Measurements from ENCODE around the gene TTC28. TPM values are rescaled to one million over a fixed set of nuclear protein-coding genes. Genes with fewer than 3 reads are reported as not detected.

The TTC28 gene
- total RNA-seq, 2 donors from 2014 or later = 5.7 to 6.0 TPM

DNA sequence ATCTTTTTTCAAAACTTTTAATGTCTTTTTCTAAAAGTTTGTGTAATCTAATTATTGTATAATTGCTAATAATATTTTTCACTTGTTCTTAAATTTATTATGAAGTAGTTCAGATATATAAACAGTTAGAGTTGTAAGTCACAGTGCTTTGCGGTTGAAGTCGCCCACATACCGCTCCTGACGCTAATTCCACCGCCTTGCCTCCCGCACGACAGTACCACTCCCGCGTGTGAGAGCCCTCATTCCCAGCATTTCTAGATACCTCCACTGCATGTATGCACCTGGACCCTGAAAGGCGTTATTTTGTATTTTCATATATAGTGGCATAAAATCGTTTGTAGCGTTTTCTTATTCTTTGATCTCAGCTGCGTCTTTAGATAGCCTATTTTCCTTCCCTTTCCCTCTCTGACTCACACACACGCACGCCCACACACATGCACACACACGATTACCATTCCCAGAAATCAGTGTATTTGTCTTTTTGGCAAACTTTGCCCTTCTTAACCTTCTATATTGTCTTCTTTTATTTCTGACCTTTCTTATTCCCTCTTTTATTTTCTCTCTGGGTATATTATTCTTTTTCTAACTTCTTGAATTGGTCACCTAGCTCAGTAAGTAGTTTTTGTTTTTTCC lies 704.1 kb downstream of the TTC28 start:
- DNase-seq (ENCODE audit: low spot score) (no peak), ATAC-seq (no peak)
- Mint-ChIP-seq H3K27me3 (no peaks in the 10 kb centered on the region), H3K27ac (no peak overlapping the region), H3K36me3 (no peaks in the 10 kb centered on the region), H3K9me3 (no peaks in the 10 kb centered on the region), H3K4me3 (no peak overlapping the region), H3K4me1 (ENCODE audit: low read depth in 2 of 2) (peaks cover 0 to 3% of the 10 kb centered on the region in 2 donors)

GRCh38 chr22:27973846-27974245 lies 705.8 kb downstream of the TTC28 start:
- Mint-ChIP-seq H3K4me3 (no peak overlapping the region), H3K27ac (no peak overlapping the region), H3K27me3 (no peaks in the 10 kb centered on the region), H3K4me1 (ENCODE audit: low read depth in 2 of 2) (peaks cover 0 to 3% of the 10 kb centered on the region in 2 donors), H3K9me3 (no peaks in the 10 kb centered on the region), H3K36me3 (no peaks in the 10 kb centered on the region)
- ATAC-seq (no peak), DNase-seq (ENCODE audit: low spot score) (no peak)

GRCh38 chr22:27972732-27973698 lies 706.6 kb downstream of the TTC28 start:
- H3K27ac Mint-ChIP-seq = no peak overlapping the region
- DNase-seq (ENCODE audit: low spot score) (no peak), ATAC-seq (no peak)
- H3K36me3 Mint-ChIP-seq = no peaks in the 10 kb centered on the region
- peaks cover 0 to 3% of the 10 kb centered on the region in 2 donors for H3K4me1 Mint-ChIP-seq (ENCODE audit: low read depth in 2 of 2)
- no peaks in the 10 kb centered on the region for H3K27me3 Mint-ChIP-seq
- no peaks in the 10 kb centered on the region for H3K9me3 Mint-ChIP-seq
- H3K4me3 Mint-ChIP-seq = no peak overlapping the region

- Mint-ChIP-seq H3K36me3 (no peaks in the 10 kb centered on the region), H3K9me3 (no peaks in the 10 kb centered on the region), H3K4me1 (ENCODE audit: low read depth in 2 of 2) (peaks cover 0 to 3% of the 10 kb centered on the region in 2 donors), H3K4me3 (no peak overlapping the region), H3K27me3 (no peaks in the 10 kb centered on the region), H3K27ac (no peak overlapping the region)
- ATAC-seq = no peak
- DNase-seq (ENCODE audit: low spot score) = no peak
Measured at GRCh38 chr22:27971926-27972325, 707.7 kb downstream of the TTC28 start.

GRCh38 chr22:27970596-27971220 lies 708.9 kb downstream of the TTC28 start:
- ATAC-seq (no peak), DNase-seq (ENCODE audit: low spot score) (no peak)
- no peaks in the 10 kb centered on the region for H3K9me3 Mint-ChIP-seq
- no peak overlapping the region for H3K27ac Mint-ChIP-seq
- H3K4me1 Mint-ChIP-seq (ENCODE audit: low read depth in 2 of 2) = peaks cover 0 to 3% of the 10 kb centered on the region in 2 donors
- no peak overlapping the region for H3K4me3 Mint-ChIP-seq
- no peaks in the 10 kb centered on the region for H3K36me3 Mint-ChIP-seq
- no peaks in the 10 kb centered on the region for H3K27me3 Mint-ChIP-seq

- Mint-ChIP-seq H3K9me3 (no peaks in the 10 kb centered on the region), H3K27ac (no peak overlapping the region), H3K36me3 (no peaks in the 10 kb centered on the region), H3K4me1 (ENCODE audit: low read depth in 2 of 2) (no peaks in the 10 kb centered on the region), H3K27me3 (no peaks in the 10 kb centered on the region), H3K4me3 (no peak overlapping the region)
- DNase-seq (ENCODE audit: low spot score) = no peak
- no peak for ATAC-seq
Measured at GRCh38 chr22:27966168-27967064, 713.2 kb downstream of the TTC28 start.

GRCh38 chr22:27962268-27963044 lies 717.2 kb downstream of the TTC28 start:
- ATAC-seq (no peak), DNase-seq (ENCODE audit: low spot score) (no peak)
- Mint-ChIP-seq H3K27me3 (no peaks in the 10 kb centered on the region), H3K9me3 (no peaks in the 10 kb centered on the region), H3K4me3 (no peak overlapping the region), H3K36me3 (no peaks in the 10 kb centered on the region), H3K4me1 (ENCODE audit: low read depth in 2 of 2) (no peaks in the 10 kb centered on the region), H3K27ac (no peak overlapping the region)

- Mint-ChIP-seq H3K4me1 (ENCODE audit: low read depth in 2 of 2) (no peaks in the 10 kb centered on the region), H3K36me3 (no peaks in the 10 kb centered on the region), H3K27ac (no peak overlapping the region), H3K27me3 (no peaks in the 10 kb centered on the region), H3K4me3 (no peak overlapping the region), H3K9me3 (no peaks in the 10 kb centered on the region)
- no peak for DNase-seq (ENCODE audit: low spot score)
- no peak for ATAC-seq
Measured at GRCh38 chr22:27961680-27962079, 718.0 kb downstream of the TTC28 start.

- Mint-ChIP-seq H3K36me3 (no peaks in the 10 kb centered on the region), H3K4me3 (no peak overlapping the region), H3K4me1 (ENCODE audit: low read depth in 2 of 2) (no peaks in the 10 kb centered on the region), H3K27ac (no peak overlapping the region), H3K27me3 (no peaks in the 10 kb centered on the region), H3K9me3 (no peaks in the 10 kb centered on the region)
- DNase-seq (ENCODE audit: low spot score) = no peak
- ATAC-seq = no peak
Measured at GRCh38 chr22:27961182-27961581, 718.5 kb downstream of the TTC28 start.

- ATAC-seq = no peak
- H3K9me3 Mint-ChIP-seq = no peaks in the 10 kb centered on the region
- no peaks in the 10 kb centered on the region for H3K36me3 Mint-ChIP-seq
- DNase-seq (ENCODE audit: low spot score) = no peak
- H3K27me3 Mint-ChIP-seq = no peaks in the 10 kb centered on the region
- no peak overlapping the region for H3K4me3 Mint-ChIP-seq
- H3K27ac Mint-ChIP-seq = no peak overlapping the region
- H3K4me1 Mint-ChIP-seq (ENCODE audit: low read depth in 2 of 2) = no peaks in the 10 kb centered on the region
Measured at GRCh38 chr22:27959335-27960090, 720.1 kb downstream of the TTC28 start.

DNA sequence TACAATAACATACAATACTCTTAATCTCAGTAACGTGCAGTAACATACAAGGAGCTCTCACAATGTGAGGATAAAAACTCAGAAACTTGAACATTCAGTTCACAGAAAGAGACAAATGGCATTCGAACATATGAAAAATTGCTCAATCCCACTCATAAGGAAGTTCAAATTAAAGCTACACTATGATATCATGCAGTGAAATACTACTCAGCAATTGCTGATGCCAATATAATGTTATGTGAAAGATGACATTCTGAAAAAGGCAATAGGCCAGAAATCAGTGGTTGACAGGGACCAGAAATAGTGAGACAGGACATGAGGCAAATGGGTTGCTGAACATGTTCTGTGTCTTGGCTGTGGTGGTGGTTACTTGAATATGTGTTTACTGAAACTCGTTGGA lies 726.9 kb downstream of the TTC28 start:
- Mint-ChIP-seq H3K4me3 (no peak overlapping the region), H3K4me1 (ENCODE audit: low read depth in 2 of 2) (no peaks in the 10 kb centered on the region), H3K27me3 (no peaks in the 10 kb centered on the region), H3K9me3 (no peaks in the 10 kb centered on the region), H3K27ac (no peak overlapping the region), H3K36me3 (no peaks in the 10 kb centered on the region)
- ATAC-seq = no peak
- no peak for DNase-seq (ENCODE audit: low spot score)

DNA sequence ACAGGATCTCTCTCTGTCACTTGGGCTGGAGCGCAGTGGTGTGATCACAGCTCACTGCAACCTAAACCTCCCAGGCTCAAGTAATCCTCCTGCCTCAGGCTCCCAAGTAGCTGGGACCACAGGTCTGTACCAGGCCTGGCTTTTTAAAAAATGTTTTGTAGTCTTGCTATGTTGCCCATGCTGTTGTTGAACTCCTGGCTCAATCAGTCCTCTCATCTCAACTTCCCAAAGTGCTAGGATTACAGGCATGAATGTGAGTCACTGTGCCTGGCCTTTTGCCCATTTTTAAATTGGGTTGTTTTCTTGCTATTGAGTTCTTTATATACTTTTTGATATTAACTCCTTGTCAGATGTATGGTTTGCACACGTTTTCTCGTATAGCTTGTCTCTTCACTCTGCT lies 727.5 kb downstream of the TTC28 start:
- Mint-ChIP-seq H3K27ac (no peak overlapping the region), H3K36me3 (no peaks in the 10 kb centered on the region), H3K4me3 (no peak overlapping the region), H3K9me3 (no peaks in the 10 kb centered on the region), H3K4me1 (ENCODE audit: low read depth in 2 of 2) (no peaks in the 10 kb centered on the region), H3K27me3 (no peaks in the 10 kb centered on the region)
- ATAC-seq = no peak
- DNase-seq (ENCODE audit: low spot score) = no peak
